H1 (cell line): ENCODE data around the gene ARHGDIB.

Experiments
- CREB1 ChIP-seq: IDR thresholded peaks from 2 replicates; pipeline ENCODE4 v1.6.1; 2012; ENCODE audit warnings: inconsistent platforms
- CTCF ChIP-seq, 3 experiments: IDR thresholded peaks; 1 replicate in 2 of 3; 2 replicates in 1 of 3; pipeline versions ENCODE4 v1.5.1 to v1.6.1; 2011; ENCODE audit warnings: low read length in 3 of 3, mild to moderate bottlenecking in 3 of 3, inconsistent platforms in 2 of 3, low read depth in 1 of 3, moderate library complexity in 1 of 3; ENCODE audit not compliant: insufficient read depth in 1 of 3; ENCODE audit errors: control extremely low read depth in 1 of 3
- GTF2F1 ChIP-seq: IDR thresholded peaks from 2 replicates; pipeline ENCODE4 v1.6.1; 2012; ENCODE audit warnings: low read depth, low read length, improper control_type of control experiment, borderline replicate concordance
- JUN ChIP-seq: IDR thresholded peaks from 2 replicates; pipeline ENCODE4 v1.6.1; 2011; ENCODE audit warnings: low read depth, mild to moderate bottlenecking, improper control_type of control experiment, low read length
- MAX ChIP-seq: IDR thresholded peaks from 2 replicates; pipeline ENCODE4 v1.6.1; 2012; ENCODE audit warnings: inconsistent platforms
- RXRA ChIP-seq: IDR thresholded peaks from 2 replicates; pipeline ENCODE4 v1.6.1; 2011; ENCODE audit warnings: low read depth, mild to moderate bottlenecking, low read length, moderate library complexity; ENCODE audit not compliant: insufficient read depth
- SP2 ChIP-seq: IDR thresholded peaks from 2 replicates; pipeline ENCODE4 v1.6.1; 2012; ENCODE audit warnings: mild to moderate bottlenecking, low read length, inconsistent platforms
- TAF7 ChIP-seq: optimal IDR thresholded peaks from 2 replicates; pipeline ENCODE3; 2011; ENCODE audit warnings: low read depth, mild to moderate bottlenecking, inconsistent platforms, low read length, moderate library complexity, borderline replicate concordance

GRCh38 chr12:14906114-14906513 lies 55.3 kb downstream of the ARHGDIB start:
- TF ChIP-seq TAF7: no peak
- TF ChIP-seq GTF2F1: no peak
- TF ChIP-seq CREB1: no peak
- no peak for TF ChIP-seq CTCF (IDR thresholded peaks at IDR 0.05; ENCODE audit: control extremely low read depth in 1 of 3, insufficient read depth in 1 of 3, low read depth in 1 of 3, low read length in 3 of 3)
- no peak for TF ChIP-seq SP2
- TF ChIP-seq MAX: no peak
- no peak for TF ChIP-seq JUN
- no peak for TF ChIP-seq RXRA
